HepG2 (cell line): ENCODE measurements around the gene RAB6A. TPM values are rescaled to one million over a fixed set of nuclear protein-coding genes. Genes with fewer than 3 reads are reported as not detected.

Source experiments
- CHCHD3 ChIP-seq: sonication (generic); formaldehyde crosslinking; IDR thresholded peaks from 2 replicates; pipeline ENCODE4 v1.8.0; 2022; ENCODE audit warnings: mild to moderate bottlenecking, missing genetic modification reagents, moderate library complexity
- DMAP1 ChIP-seq: IDR thresholded peaks from 2 replicates; pipeline ENCODE4 v1.6.1; 2016
- DPF2 ChIP-seq: sonication (generic); formaldehyde crosslinking; IDR thresholded peaks from 2 replicates; pipeline ENCODE4 v1.4.0; 2020; ENCODE audit warnings: mild to moderate bottlenecking, low read depth, missing genetic modification reagents, borderline replicate concordance
- HNRNPLL ChIP-seq: fragments of 200-400 bp; formaldehyde crosslinking; IDR thresholded peaks from 2 replicates; pipeline ENCODE4 v1.6.1; 2017; ENCODE audit warnings: mild to moderate bottlenecking, low read depth, low read length; ENCODE audit not compliant: poor library complexity, severe bottlenecking
- MTA3 ChIP-seq: sonication (generic); formaldehyde crosslinking; IDR thresholded peaks from 2 replicates; pipeline ENCODE4 v1.4.0; 2020; ENCODE audit warnings: missing genetic modification reagents
- PBX2 ChIP-seq: IDR thresholded peaks from 2 replicates; pipeline ENCODE4 v1.6.1; 2016; ENCODE audit warnings: control low read depth
- PCBP2 ChIP-seq: fragments of 200-400 bp; formaldehyde crosslinking; optimal IDR thresholded peaks from 2 replicates; pipeline ENCODE3; 2018; ENCODE audit warnings: low read length, low read depth; ENCODE audit not compliant: poor library complexity, severe bottlenecking
- RFXANK ChIP-seq: IDR thresholded peaks from 2 replicates; pipeline ENCODE4 v1.6.1; 2016
- RXRA ChIP-seq: sonication (generic); formaldehyde crosslinking; IDR thresholded peaks from 2 replicates; pipeline ENCODE4 v1.5.1; 2020; ENCODE audit warnings: missing genetic modification reagents
- TEAD2 ChIP-seq: sonication (generic); formaldehyde crosslinking; IDR thresholded peaks from 2 replicates; pipeline ENCODE4 v1.9.0; 2021; ENCODE audit warnings: missing genetic modification reagents
- XBP1 ChIP-seq: sonication (generic); formaldehyde crosslinking; IDR thresholded peaks from 2 replicates; pipeline ENCODE4 v1.5.0; 2020; ENCODE audit warnings: missing genetic modification reagents
- YEATS4 ChIP-seq: sonication (generic); formaldehyde crosslinking; IDR thresholded peaks from 2 replicates; pipeline ENCODE4 v1.4.0; 2020; ENCODE audit warnings: missing genetic modification reagents, borderline replicate concordance
- ZBTB38 ChIP-seq: sonication (generic); formaldehyde crosslinking; IDR thresholded peaks from 2 replicates; pipeline ENCODE4 v1.5.1; 2020; ENCODE audit warnings: mild to moderate bottlenecking, missing genetic modification reagents
- ZFP62 ChIP-seq: sonication (generic); formaldehyde crosslinking; IDR thresholded peaks from 2 replicates; pipeline ENCODE4 v1.4.0; 2020; ENCODE audit warnings: missing genetic modification reagents
- ZNF20 ChIP-seq: sonication (generic); formaldehyde crosslinking; IDR thresholded peaks from 2 replicates; pipeline ENCODE4 v1.4.0; 2020; ENCODE audit warnings: mild to moderate bottlenecking, moderate library complexity, missing genetic modification reagents
- ZNF232 ChIP-seq: sonication (generic); formaldehyde crosslinking; IDR thresholded peaks from 2 replicates; pipeline ENCODE4 v1.4.0; 2020; ENCODE audit warnings: missing genetic modification reagents, borderline replicate concordance
- polyA plus RNA-seq, 8 experiments: library from polyadenylated mRNA; depleted of rRNA in 3 of 8; stranded (reverse) in 7 of 8; unstranded in 1 of 8; fragments of >200 nt; fragmentation: Illumina TruSeq in 4 of 8; extraction: Trizol in 4 of 8; gene quantifications; 2 replicates each; pipeline versions ENCODE4 v1.2.1 to v1.2.3, GENCODE V29; 2011 to 2016; ENCODE audit warnings: low read depth in 4 of 8, missing spikeins in 1 of 8, mixed read lengths in 1 of 8; ENCODE audit not compliant: insufficient read depth in 1 of 8
- total RNA-seq, 5 experiments: library from RNA; depleted of rRNA; stranded (reverse); fragments of >200 nt; fragmentation: Illumina TruSeq; extraction: Trizol; gene quantifications; 2 replicates each; pipeline ENCODE4 v1.2.3, GENCODE V29; 2016; ENCODE audit warnings: low read depth in 1 of 5
- TF ChIP-seq, protein P1 (sequence below): sonication (generic); formaldehyde crosslinking; IDR thresholded peaks from 2 replicates; pipeline ENCODE4 v1.4.0; 2020; ENCODE audit warnings: missing genetic modification reagents, borderline replicate concordance
- TF ChIP-seq, protein P2 (sequence below): sonication (generic); IDR thresholded peaks from 2 replicates; pipeline ENCODE4 v1.6.1; 2016; ENCODE audit warnings: low read depth, borderline replicate concordance

The RAB6A gene
- total and polyA plus RNA-seq, 2 of the 13 experiments (the other 11 are each of a cell fraction or from before 2014, with no cell fraction given): 74.3 to 121 TPM

DNA sequence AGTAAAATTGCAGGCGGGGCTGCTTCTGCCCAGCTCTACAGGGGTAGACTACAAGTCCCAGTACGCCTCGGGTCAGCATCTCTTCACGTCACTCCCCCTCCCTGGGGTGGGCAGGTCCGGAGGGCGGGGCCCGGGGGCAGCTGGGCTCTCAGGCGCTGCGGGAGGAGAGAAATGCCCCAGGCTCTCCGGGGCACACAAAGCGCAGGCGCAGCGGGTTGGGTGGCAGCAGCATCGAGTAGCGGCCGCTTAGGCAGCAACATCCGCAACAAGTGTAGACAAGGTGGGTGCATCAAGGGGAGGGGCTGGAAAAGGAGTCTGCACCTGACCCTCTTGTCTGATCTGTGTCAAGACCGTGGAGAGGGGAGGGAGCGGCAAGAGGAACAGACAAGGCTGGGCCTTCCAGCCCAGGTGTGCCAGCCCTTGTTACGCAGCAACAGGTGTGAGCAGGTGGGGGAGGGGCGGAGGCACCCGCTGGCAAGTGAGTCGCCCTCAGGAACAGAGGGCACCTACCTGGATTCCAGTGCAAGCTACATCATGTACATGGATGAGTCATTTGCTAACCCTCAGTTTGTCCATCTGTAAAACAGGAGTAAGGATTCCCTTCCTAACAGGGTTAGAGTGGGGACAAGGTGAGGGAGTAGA lies 113.3 kb downstream of the RAB6A start (continued):
- TF ChIP-seq, protein P1, sequence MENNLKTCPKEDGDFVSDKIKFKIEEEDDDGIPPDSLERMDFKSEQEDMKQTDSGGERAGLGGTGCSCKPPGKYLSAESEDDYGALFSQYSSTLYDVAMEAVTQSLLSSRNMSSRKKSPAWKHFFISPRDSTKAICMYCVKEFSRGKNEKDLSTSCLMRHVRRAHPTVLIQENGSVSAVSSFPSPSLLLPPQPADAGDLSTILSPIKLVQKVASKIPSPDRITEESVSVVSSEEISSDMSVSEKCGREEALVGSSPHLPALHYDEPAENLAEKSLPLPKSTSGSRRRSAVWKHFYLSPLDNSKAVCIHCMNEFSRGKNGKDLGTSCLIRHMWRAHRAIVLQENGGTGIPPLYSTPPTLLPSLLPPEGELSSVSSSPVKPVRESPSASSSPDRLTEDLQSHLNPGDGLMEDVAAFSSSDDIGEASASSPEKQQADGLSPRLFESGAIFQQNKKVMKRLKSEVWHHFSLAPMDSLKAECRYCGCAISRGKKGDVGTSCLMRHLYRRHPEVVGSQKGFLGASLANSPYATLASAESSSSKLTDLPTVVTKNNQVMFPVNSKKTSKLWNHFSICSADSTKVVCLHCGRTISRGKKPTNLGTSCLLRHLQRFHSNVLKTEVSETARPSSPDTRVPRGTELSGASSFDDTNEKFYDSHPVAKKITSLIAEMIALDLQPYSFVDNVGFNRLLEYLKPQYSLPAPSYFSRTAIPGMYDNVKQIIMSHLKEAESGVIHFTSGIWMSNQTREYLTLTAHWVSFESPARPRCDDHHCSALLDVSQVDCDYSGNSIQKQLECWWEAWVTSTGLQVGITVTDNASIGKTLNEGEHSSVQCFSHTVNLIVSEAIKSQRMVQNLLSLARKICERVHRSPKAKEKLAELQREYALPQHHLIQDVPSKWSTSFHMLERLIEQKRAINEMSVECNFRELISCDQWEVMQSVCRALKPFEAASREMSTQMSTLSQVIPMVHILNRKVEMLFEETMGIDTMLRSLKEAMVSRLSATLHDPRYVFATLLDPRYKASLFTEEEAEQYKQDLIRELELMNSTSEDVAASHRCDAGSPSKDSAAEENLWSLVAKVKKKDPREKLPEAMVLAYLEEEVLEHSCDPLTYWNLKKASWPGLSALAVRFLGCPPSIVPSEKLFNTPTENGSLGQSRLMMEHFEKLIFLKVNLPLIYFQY (CRISPR knock-in tag): no peak
- TF ChIP-seq PCBP2 (no peak), ZBTB38 (peak; percentile 68; the same call in 1 of the 2 replicates), XBP1 (CRISPR knock-in tag) (no peak), ZNF232 (no peak), MTA3 (CRISPR knock-in tag) (no peak), RFXANK (CRISPR knock-in tag) (no peak), DPF2 (CRISPR knock-in tag) (no peak), TEAD2 (CRISPR knock-in tag) (no peak), ZFP62 (CRISPR knock-in tag) (no peak), HNRNPLL (peak; percentile 91), PBX2 (no peak), CHCHD3 (no peak), DMAP1 (CRISPR knock-in tag) (0 out of 2 replicates have a peak, but pooled peaks have one; percentile 9), RXRA (CRISPR knock-in tag) (0 out of 2 replicates have a peak, but pooled peaks have one; percentile 18), ZNF20 (CRISPR knock-in tag) (no peak), YEATS4 (0 out of 2 replicates have a peak, but pooled peaks have one; percentile 11)
- TF ChIP-seq, protein P2, sequence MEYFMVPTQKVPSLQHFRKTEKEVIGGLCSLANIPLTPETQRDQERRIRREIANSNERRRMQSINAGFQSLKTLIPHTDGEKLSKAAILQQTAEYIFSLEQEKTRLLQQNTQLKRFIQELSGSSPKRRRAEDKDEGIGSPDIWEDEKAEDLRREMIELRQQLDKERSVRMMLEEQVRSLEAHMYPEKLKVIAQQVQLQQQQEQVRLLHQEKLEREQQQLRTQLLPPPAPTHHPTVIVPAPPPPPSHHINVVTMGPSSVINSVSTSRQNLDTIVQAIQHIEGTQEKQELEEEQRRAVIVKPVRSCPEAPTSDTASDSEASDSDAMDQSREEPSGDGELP: peak; percentile 67; the same call in 1 of the 2 replicates
